Islet of Langerhans (tissue), 1 donor: ENCODE data around the gene ARHGEF1.

Source experiments
- FAIRE-seq: peaks from one replicate; lab custom pipeline; 2011; peaks lifted over from hg19 to GRCh38; lab: Jason Lieb, UNC

Gene ARHGEF1

GRCh38 chr19:41956621-41957020 is 73.6 kb downstream of the ARHGEF1 start:
- no peak for FAIRE-seq
